Sigmoid colon (tissue), 4 donors: ENCODE data around the gene SRRM2.

Experiments
- CTCF ChIP-seq, 4 experiments: fragments of 450-650 bp in 3 of 4; fragments of 200-600 bp in 1 of 4; IDR thresholded peaks; one replicate each; pipeline ENCODE4 v1.5.1; 2016 to 2019; ENCODE audit warnings: antibody characterized with exemption in 4 of 4, mild to moderate bottlenecking in 3 of 4, moderate library complexity in 2 of 4
- POLR2AphosphoS5 ChIP-seq, 4 donors: sonication (generic); formaldehyde crosslinking; IDR thresholded peaks; one replicate each; pipeline ENCODE4 v1.6.1; 2017; ENCODE audit warnings: antibody characterized with exemption in 4 of 4

- no peak for TF ChIP-seq CTCF (IDR thresholded peaks at IDR 0.05)
- TF ChIP-seq POLR2AphosphoS5 (IDR thresholded peaks at IDR 0.05) = no peak
Observed at GRCh38 chr16:2775131-2775716, 22.8 kb downstream of the SRRM2 start.
